Measurements from ENCODE around the gene RMND5A. TPM values are rescaled to one million over a fixed set of nuclear protein-coding genes. Genes with fewer than 3 reads are reported as not detected.
"Not testable (repeated sequence)": the region's sequence is repeated elsewhere in the genome, so short reads cannot be mapped to it uniquely, and the experiment has no call there.

Gene RMND5A
- total RNA-seq, 1 donor from 2014 or later: 86.4 TPM

DNA sequence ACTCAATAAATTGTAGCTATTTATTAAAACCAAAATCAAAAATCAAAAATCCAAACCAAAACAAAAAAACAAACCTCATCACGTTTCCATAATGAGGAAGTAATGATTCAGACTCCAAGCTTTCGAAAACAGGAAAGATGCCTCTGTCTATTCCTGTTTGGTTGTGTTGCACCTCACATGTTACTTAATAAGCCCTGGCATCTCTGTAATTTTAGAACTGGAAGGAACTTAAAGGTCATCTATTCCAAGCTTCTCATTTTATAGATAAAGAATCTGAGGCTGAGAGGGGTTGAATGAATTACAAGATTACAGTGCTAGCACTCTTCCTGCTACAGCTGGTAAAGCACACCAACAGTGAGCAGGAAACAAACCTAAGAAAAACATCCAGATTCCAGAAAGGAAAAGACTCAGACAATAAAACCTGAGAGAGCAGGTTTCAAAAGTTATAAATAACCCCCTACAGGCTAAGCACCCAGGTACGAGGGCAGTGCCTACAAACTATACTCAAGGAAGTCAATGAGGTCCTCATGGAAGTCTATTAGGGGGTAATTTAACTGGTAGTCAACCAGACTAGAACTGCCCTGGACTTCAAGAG is 5.4 kb upstream of the RMND5A start:
- DNase-seq (ENCODE audit: low read depth): not testable (repeated sequence)

DNA sequence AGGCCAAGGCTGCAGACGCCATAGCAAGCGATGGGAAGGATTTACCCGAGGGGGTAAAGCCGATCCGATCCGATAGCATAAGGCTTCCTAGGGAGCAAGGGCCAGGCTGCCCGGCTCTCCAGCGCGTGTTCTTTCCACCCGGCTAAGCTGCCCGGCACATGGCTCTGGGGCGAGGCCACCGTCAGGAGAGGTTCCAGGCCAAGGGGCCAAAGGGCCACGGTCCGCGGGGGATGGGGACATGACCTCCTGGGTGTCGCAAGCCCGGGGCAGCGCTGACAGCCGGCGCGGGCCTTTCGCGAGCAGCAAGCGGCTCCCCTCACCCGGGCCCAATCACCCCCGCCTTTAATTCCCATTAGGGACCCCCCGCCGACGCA is 841 bp upstream of the RMND5A start:
- not testable (repeated sequence) for DNase-seq (ENCODE audit: low read depth)

DNA sequence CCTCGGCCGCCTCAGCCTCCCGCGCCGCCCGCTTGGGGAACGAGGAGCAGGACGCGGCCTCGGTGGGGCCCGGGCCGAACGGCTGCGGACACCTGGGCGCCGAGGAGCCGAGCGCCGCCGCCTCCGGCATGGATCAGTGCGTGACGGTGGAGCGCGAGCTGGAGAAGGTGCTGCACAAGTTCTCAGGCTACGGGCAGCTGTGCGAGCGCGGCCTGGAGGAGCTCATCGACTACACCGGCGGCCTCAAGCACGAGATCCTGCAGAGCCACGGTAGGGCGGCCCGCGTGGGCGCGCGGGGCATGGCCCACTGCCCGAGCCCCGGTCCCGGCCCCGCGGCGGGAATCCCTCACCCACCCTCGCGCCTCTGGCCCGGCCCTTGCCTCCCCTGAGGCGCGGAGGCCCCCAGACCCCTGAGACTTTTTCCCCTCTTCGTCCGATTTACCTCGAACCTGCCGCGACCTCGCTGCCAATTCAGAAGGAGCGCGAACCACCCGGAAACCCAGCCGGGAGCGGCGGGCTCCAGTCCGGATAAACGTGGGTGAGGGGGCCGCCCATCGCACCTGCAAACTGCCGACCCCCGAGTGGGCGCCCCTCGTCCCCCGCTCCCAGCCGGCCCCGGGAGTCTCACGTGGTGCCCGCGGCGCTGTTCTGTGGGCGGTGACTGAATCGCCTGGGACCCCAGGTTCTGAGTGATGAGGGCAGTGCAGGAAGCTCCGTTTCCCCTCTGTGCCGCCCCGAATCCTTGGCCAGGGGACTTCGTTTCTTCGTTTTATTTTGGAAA is 639 bp downstream of the RMND5A start:
- DNase-seq (ENCODE audit: low read depth): peak; percentile 41

DNA sequence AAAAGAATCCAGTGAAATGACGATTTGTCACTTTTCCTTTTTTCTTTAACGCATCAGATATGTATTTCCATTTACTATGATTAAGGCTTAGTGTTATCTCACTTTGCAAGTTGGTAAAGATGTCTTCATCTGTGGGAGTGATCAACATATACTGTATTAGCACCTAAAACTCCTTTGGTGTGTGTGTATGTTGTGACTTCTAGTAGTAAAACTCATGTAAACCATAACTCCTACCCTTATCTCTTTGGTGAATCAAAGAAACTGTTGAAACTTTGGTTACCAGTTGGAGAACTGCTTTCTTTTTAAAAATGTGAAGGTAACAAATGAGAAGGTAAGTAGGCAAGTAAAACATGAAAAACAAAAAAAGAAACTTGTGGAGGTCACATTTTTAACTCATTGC is 5.6 kb downstream of the RMND5A start:
- not testable (repeated sequence) for DNase-seq (ENCODE audit: low read depth)

DNA sequence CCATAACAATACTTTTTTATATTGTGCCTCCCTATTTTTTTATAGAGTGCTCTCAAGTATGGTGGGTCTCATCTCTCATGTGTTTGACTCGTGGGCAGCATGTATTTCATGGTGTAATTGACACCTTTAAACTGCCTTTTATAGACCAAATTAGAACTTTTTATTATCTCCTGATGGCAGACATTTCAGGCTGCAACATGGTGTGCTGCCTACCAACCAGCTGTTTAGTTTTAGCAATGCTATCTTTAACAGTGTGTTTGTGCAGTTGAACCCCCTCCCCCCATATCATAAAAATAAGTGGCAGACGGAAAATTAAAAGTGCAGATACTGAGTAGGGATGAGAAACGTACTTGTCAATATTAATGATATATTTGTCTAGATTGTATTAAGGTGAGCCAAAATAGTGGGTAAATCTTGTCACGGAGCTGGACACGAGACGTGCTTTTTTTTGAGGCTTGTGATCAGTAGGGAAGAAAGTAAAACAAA is 12.0 kb downstream of the RMND5A start:
- DNase-seq (ENCODE audit: low read depth): not testable (repeated sequence)

DNA sequence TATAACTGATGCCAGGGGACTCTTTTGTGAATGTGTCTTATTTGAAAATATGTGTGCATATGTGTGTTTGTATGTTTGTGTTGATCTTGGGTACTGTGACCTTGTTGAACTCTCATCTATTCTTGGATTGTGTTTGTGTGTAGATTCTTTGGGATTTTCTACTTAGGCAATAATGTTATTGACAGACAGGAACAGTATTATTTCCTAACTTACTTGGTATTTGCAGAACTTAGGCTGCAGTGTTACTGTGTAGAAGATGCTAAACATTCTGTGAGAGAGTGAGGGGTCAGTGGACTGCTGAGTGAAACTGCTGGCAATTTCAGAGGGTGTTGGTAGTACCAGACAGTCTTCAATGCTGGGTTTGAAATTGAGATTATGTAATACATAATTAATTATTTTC is 12.7 kb downstream of the RMND5A start:
- not testable (repeated sequence) for DNase-seq (ENCODE audit: low read depth)

DNA sequence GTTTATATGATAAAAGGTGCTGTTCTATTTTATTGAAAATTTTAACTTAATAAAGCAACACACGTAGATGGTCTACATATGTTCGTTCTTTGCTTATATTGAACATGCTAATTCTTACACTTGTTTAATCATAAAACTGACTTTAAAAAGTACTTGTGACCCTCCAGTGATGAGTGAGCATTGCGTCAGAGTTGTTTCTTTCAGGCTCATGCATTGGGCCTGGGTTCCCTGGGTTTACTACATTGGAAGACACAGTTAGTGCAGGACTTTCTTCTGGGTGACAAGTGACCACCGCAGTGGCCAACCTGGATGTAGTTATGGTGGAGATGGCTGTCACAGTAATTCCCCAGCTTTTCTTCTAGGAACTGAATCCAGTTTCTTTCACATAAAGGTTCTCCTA is 13.4 kb downstream of the RMND5A start:
- DNase-seq (ENCODE audit: low read depth): not testable (repeated sequence)

DNA sequence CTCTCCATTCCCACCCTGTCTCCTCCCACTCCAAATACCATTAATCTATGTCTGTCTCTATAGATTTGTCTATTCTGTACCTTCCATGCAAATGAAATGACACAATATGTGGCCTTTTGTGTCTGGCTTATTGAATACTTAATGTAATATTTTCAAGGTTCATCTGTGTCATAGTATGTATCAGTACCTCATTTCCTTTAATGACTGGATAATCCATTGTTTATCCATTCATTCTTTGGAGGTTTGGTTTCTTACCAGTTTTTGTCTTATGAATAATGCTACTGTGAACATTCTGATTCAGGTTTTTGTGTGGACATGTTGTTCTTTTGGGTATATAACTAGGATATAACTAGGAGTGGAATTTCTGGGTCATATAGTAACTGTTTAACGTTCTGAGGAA is 14.8 kb downstream of the RMND5A start:
- not testable (repeated sequence) for DNase-seq (ENCODE audit: low read depth)

DNA sequence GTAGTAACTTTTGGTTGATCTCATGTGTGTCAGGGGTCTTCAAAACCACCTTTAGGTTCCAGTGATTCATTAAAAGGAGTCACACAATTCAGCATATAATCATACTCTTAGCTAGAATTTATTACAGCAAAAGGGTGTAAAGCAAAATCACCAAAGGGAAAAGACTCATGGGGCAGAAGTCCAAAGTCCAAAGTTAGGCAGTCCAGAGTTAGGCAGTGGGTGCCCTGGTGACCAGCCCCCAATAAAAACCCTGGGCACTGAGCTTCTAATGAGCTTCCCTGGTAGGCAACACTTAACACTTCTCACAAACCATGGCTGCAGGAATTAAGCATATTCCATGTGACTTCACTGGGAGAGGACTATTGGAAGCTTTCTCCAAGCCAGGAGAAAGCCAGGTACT is 19.4 kb downstream of the RMND5A start:
- not testable (repeated sequence) for DNase-seq (ENCODE audit: low read depth)

DNA sequence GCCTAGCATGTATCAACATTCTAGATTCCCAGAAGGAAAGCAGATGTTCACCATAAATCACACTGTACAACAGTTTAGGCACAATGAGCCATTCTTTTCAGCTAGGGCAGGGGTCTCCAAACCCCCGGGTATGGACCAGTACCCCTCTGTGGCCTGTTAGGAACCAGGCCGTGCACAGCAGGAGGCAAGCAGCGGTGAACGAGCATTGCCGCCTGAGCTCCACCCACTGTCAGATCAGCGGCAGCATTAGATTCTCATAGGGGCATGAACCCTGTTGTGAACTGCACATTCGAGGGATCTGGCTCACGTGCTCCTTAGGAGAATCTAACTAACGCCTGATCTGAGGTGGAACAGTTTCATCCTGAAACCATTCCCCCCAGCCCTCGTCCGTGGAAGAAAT is 19.8 kb downstream of the RMND5A start:
- DNase-seq (ENCODE audit: low read depth): not testable (repeated sequence)

DNA sequence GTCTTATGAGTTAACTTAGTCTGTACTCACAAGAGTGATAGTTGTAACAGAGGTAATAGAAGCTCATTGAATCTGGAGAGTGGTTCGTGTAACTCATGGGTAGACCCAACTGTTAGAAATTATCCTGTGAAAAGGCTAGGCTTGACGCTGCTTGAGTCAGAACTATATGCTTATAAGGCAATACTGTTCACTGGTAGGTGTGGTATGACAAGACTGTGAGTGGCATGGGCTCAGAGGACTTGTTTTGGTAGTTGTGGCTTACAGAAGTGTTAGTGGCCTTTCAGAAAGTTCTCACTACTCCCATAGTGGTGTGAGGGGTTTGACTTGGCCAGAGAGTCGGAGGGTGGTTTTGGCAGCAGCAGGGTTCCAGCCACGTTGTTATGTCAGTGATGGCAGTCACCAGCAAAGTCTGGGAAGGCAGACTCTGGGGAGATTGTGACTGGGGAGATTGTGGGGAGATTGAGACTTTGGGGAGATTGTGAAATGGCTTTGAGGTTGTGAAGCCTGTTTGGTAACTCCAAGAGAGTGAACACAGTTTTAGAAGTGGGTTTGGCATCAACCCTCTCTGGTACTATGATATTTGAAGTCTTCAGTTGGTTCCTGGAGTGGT is 21.9 kb downstream of the RMND5A start:
- DNase-seq (ENCODE audit: low read depth): not testable (repeated sequence)

DNA sequence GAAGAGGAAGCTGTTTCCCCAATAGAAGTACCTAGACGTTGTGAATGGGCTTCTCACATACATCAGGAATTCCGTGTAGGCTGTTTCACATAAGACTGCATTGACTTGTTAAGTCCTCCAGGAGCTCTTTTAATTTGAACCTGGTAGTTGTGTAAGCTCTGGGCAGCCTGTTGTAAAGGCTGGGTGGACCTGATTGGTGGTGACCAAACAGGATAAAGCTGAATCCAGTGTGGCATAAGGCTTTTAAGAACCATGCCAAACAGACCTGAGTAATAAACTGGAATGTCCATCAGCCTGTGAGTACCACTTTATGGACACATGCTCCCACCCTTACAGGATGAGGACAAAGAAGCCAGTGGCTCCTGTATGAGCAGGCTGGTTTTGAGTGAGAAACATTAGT is 24.1 kb downstream of the RMND5A start:
- DNase-seq (ENCODE audit: low read depth): no peak

DNA sequence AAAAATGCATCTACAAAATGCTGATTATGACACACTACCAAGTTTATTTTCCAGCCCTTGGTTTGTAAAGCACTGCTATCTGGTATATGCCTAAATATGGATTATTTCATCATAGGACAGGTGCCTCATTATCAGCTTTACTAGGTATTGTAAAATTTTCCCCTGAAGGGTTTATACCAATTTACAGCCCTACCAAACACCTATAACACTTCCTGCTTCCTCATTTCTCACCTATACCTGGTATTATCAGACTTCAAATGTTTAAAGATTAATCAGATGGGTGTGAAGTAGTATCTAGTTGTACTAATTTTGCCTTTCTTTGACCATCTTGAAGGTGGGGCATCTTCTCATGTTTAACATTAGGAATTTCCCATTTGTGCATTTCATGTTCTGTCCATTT is 26.8 kb downstream of the RMND5A start:
- DNase-seq (ENCODE audit: low read depth): no peak

DNA sequence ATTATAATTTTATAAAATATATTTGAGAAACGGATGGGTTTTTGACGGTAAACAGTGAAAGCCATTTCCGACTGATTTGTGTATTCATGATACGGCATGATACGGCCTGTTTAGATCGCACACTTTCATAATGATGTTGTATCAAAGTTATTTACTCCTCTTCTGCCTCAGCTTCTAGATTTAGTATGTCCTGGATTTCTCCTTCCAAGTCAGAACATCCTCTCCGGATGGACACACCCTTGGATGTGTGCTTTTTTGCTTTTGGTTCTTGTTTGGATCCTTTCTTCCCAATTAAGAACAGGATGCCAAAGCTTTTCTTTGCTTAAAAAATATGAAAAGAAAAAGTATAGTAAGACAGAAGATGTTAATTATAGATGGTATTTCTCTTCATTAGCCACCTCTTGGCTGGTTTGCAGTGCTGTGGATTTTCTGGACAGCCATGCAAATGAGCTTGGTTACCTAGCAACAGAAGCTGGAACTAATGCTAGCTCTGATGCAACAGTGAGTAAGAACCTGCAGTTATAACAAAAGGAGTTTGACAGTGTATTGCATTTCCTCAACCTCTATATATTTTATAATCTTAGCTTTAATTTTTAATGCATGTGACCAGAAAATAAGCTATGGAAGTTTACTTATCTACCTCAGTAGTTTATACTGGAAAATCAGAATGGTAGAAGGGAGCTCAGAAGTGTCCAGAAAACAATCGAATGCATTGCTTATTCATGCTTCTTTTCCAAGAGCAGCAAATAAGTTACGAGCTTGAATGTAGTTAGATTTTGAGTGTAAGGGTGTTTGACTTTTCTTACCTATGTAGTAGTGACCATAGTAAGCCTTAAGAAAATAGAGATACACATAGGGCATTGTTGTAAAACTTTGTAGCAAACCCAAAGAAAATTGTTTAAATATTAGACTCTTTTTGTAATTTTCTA is 27.9 kb downstream of the RMND5A start:
- peak; percentile 25 for DNase-seq (ENCODE audit: low read depth)

DNA sequence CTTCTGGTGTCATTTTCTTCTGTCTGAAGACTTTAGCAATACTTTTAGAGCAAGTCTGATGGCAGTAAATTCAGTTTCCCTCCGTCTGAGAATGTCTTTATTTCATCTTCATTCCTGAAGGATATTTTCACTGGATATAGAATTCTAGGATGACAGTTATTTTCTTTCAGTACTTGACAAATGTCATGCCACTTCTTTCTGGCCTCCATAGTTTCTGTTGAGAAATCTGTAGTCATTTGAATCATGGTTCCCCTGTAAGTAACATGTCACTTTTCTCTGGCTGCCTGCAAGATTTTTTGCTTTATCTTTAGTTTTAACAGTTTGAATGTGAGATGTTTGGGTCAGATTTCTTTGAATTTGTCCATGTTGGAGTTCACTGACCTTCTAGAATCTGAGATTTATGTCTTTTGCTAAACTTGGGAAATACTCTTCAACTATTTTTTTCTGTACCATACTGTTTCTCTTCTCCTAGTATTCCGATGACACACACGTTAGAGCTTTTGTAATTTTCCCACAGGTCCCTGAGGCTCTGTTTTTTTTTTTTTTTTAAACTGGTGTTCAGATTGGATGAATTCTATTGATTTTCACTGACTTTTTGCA is 30.2 kb downstream of the RMND5A start:
- DNase-seq (ENCODE audit: low read depth): no peak

DNA sequence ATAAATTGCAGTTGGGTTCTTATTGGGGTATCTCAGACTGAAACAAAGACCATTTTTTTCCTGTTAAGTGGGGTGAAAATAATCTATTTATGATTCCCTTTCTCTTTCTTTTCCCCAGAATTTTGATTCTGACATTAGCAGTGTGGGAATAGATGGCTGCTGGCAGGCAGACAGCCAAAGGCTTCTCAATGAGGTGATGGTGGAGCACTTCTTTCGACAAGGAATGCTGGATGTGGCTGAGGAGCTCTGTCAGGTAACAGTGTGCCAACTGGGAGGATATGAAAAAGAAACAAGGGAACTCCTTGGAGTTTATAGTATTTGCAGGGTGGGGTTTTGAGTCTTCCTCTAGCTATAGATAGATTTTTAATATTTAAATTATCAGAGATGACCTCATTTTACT is 31.7 kb downstream of the RMND5A start:
- DNase-seq (ENCODE audit: low read depth): no peak

DNA sequence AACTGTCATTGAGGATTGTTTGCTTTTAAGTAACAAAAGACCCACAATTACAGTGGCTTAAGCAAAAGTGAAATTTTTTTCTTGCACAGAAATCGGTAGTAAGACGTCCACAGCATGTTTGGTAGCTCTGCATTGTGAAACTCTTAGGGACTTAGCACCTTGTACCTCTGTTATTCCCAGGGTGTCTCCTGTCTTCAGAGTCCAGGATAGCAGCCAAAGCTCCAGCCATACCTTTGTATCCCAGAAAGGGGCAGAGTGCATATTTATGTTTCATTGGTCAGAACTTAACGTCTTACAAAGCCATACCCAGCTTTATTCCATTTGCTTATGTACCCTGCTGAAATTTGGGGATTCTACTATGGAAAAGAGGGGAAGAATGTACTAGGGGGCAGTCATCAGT is 32.8 kb downstream of the RMND5A start:
- DNase-seq (ENCODE audit: low read depth): no peak

DNA sequence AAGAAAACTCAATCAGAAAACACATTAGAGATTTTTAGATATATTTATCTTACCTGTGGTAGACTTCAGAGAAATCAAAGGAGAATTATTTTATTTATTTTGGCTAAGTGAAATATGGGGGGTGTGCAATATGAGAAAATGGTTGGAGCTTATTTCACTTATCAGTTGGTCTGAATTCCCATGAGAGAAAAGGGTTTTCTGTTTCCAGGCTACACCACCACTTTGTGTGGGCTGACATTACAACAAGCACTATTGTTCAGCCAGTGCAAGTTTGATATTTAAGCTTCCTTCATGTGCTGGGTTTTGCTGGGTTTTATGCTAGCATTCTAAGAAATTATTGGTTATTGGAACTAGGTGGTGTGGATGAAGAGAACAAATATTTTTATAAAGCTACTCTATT is 33.5 kb downstream of the RMND5A start:
- no peak for DNase-seq (ENCODE audit: low read depth)

DNA sequence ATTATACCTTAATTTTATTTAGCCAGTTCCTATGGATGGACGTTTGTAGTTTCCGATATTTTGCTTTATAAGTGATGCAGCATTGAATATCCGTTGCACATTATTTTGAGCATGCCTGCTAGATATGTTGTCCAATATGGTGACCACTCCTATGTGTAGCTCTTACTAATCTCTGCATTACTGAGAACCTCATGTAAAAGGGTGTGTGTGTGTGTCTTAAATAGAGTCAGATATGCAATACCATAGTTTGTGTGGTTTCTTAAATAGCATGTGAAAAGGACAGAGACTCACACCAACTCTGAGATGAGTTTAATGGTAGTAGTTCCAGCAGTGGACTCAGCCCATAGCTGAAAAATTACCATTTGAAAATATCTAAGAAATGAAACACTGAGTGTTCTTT is 38.3 kb downstream of the RMND5A start:
- no peak for DNase-seq (ENCODE audit: low read depth)

DNA sequence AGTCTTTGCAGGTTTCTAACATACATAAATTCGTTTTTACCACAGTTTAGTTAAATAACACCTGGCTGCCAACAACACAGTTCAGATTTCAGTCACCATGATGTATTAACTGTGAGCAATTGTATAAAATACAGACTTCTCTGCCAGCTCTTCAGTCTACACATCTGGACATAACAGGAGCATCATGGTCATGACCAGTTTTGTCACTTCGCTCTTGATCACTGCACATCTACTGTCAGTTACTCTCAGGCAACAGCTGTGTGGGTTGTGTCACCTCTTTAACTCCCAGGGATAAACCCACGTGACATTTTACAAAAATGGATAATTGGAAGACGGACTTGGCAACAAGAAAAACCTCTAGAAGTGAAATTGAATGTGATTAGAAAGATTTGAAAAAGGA is 40.3 kb downstream of the RMND5A start:
- DNase-seq (ENCODE audit: low read depth): peak; percentile 20
